H1 (cell line): ENCODE measurements around the gene BIVM.

Experiments
- BACH1 ChIP-seq: IDR thresholded peaks from 2 replicates; pipeline ENCODE4 v1.6.1; 2012; ENCODE audit warnings: low read length, improper control_type of control experiment
- CEBPB ChIP-seq: IDR thresholded peaks from 2 replicates; pipeline ENCODE4 v1.6.1; 2012; ENCODE audit warnings: low read depth, low read length
- CHD2 ChIP-seq: IDR thresholded peaks from 2 replicates; pipeline ENCODE4 v1.6.1; 2012; ENCODE audit warnings: low read length, improper control_type of control experiment
- CREB1 ChIP-seq: IDR thresholded peaks from 2 replicates; pipeline ENCODE4 v1.6.1; 2012; ENCODE audit warnings: inconsistent platforms
- EZH2 ChIP-seq: fragments of 200-600 bp; sonication (generic); IDR thresholded peaks from 2 replicates; pipeline ENCODE4 v1.7.1; 2012; ENCODE audit warnings: low read depth, mild to moderate bottlenecking, moderate library complexity, low read length, inconsistent platforms; ENCODE audit not compliant: severe bottlenecking
- MAX ChIP-seq: IDR thresholded peaks from 2 replicates; pipeline ENCODE4 v1.6.1; 2012; ENCODE audit warnings: inconsistent platforms
- POLR2A ChIP-seq, 2 experiments: IDR thresholded peaks; 1 replicate in 1 of 2; 2 replicates in 1 of 2; pipeline ENCODE4 v1.6.1; 2011; ENCODE audit warnings: low read depth in 2 of 2, low read length in 2 of 2, mild to moderate bottlenecking in 2 of 2; ENCODE audit errors: control extremely low read depth in 1 of 2
- SIN3A ChIP-seq, 2 experiments: IDR thresholded peaks in 1 of 2; conservative IDR thresholded peaks in 1 of 2; 2 replicates each; pipeline ENCODE4 v1.6.1; 2011 to 2012; ENCODE audit warnings: low read length in 2 of 2, improper control_type of control experiment in 1 of 2, low read depth in 1 of 2, mild to moderate bottlenecking in 1 of 2
- TF ChIP-seq, protein P1 (sequence below), 3 experiments: IDR thresholded peaks; 1 replicate in 2 of 3; 2 replicates in 1 of 3; pipeline versions ENCODE4 v1.5.1 to v1.6.1; 2011; ENCODE audit warnings: low read length in 3 of 3, mild to moderate bottlenecking in 3 of 3, inconsistent platforms in 2 of 3, low read depth in 1 of 3, moderate library complexity in 1 of 3; ENCODE audit not compliant: insufficient read depth in 1 of 3; ENCODE audit errors: control extremely low read depth in 1 of 3

- TF ChIP-seq, protein P1, sequence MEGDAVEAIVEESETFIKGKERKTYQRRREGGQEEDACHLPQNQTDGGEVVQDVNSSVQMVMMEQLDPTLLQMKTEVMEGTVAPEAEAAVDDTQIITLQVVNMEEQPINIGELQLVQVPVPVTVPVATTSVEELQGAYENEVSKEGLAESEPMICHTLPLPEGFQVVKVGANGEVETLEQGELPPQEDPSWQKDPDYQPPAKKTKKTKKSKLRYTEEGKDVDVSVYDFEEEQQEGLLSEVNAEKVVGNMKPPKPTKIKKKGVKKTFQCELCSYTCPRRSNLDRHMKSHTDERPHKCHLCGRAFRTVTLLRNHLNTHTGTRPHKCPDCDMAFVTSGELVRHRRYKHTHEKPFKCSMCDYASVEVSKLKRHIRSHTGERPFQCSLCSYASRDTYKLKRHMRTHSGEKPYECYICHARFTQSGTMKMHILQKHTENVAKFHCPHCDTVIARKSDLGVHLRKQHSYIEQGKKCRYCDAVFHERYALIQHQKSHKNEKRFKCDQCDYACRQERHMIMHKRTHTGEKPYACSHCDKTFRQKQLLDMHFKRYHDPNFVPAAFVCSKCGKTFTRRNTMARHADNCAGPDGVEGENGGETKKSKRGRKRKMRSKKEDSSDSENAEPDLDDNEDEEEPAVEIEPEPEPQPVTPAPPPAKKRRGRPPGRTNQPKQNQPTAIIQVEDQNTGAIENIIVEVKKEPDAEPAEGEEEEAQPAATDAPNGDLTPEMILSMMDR (IDR thresholded peaks at IDR 0.05; ENCODE audit: control extremely low read depth in 1 of 3, insufficient read depth in 1 of 3, low read depth in 1 of 3, low read length in 3 of 3), result no peak
- TF ChIP-seq CEBPB (no peak), POLR2A (IDR thresholded peaks at IDR 0.05; ENCODE audit: control extremely low read depth in 1 of 2, low read depth in 2 of 2, low read length in 2 of 2) (no peak), MAX (no peak), CREB1 (no peak), EZH2 (no peak), BACH1 (no peak), CHD2 (no peak), SIN3A (conservative IDR thresholded peaks at IDR 0.05 in 1 of 2, IDR thresholded peaks at IDR 0.05 in 1 of 2; ENCODE audit: low read depth in 1 of 2, low read length in 2 of 2) (no peak)
Observed at GRCh38 chr13:102868366-102868936, 69.5 kb downstream of the BIVM start.
